GM18499 (cell line): Measurements from ENCODE around the gene DALRD3.

Experiments
- ATAC-seq: cut with Tn5 transposase; IDR thresholded peaks from one replicate; pipeline ENCODE4 v1.9.1; 2021; ENCODE audit warnings: moderate number of reproducible peaks; ENCODE audit not compliant: insufficient read depth, unreplicated experiment

The DALRD3 gene

GRCh38 chr3:49017971-49018706 is at the start of gene DALRD3:
Gene DALRD3 (minus strand): TSS chr3:49018580. CDS start chr3:49018564, 16 bp downstream.
- ATAC-seq, result no peak

GRCh38 chr3:49058011-49058410 is 39.6 kb upstream of the DALRD3 start:
- ATAC-seq, result no peak

- ATAC-seq, result no peak
Observed at GRCh38 chr3:49057268-49057667, 38.9 kb upstream of the DALRD3 start.

GRCh38 chr3:49054344-49054862 is 36.0 kb upstream of the DALRD3 start:
- ATAC-seq, result no peak

- ATAC-seq, result no peak
Observed at GRCh38 chr3:49053543-49053942, 35.2 kb upstream of the DALRD3 start.

- ATAC-seq, result no peak
Observed at GRCh38 chr3:49035281-49035680, 16.9 kb upstream of the DALRD3 start.

- ATAC-seq, result no peak
Observed at GRCh38 chr3:49034650-49035049, 16.3 kb upstream of the DALRD3 start.

GRCh38 chr3:49032646-49033304 is 14.4 kb upstream of the DALRD3 start:
- no peak for ATAC-seq

- no peak for ATAC-seq
Observed at GRCh38 chr3:49030321-49030720, 11.9 kb upstream of the DALRD3 start.

GRCh38 chr3:49029563-49029884 is 11.1 kb upstream of the DALRD3 start:
- no peak for ATAC-seq

GRCh38 chr3:49028673-49029562 is 10.5 kb upstream of the DALRD3 start, which contains the start of gene IMPDH2:
Gene IMPDH2 (minus strand): TSS chr3:49029398. CDS start chr3:49029350, 48 bp downstream.
- ATAC-seq, result peak; percentile 68

GRCh38 chr3:49028298-49028672 is 9.9 kb upstream of the DALRD3 start:
- no peak for ATAC-seq

- no peak for ATAC-seq
Observed at GRCh38 chr3:49027634-49028033, 9.3 kb upstream of the DALRD3 start.

- no peak for ATAC-seq
Observed at GRCh38 chr3:49026536-49026935, 8.2 kb upstream of the DALRD3 start.

- no peak for ATAC-seq
Observed at GRCh38 chr3:49025793-49026520, 7.6 kb upstream of the DALRD3 start.

GRCh38 chr3:49025005-49025792 is 6.8 kb upstream of the DALRD3 start:
- ATAC-seq, result no peak

- no peak for ATAC-seq
Observed at GRCh38 chr3:49024449-49024848, 6.1 kb upstream of the DALRD3 start.

- ATAC-seq, result no peak
Observed at GRCh38 chr3:49023775-49024174, 5.4 kb upstream of the DALRD3 start.

- no peak for ATAC-seq
Observed at GRCh38 chr3:49022688-49023171, 4.3 kb upstream of the DALRD3 start.
